ENCODE results near the gene ULBP3. TPM values are rescaled to one million over a fixed set of nuclear protein-coding genes. Genes with fewer than 3 reads are reported as not detected.
"Not testable (repeated sequence)": the region's sequence is repeated elsewhere in the genome, so short reads cannot be mapped to it uniquely, and the experiment has no call there.

Gene ULBP3
- total RNA-seq, 1 donor from 2014 or later: 11.8 TPM

- DNase-seq (ENCODE audit: low spot score in 2 of 2) (no peak), FAIRE-seq (no peak)
Observed at GRCh38 chr6:150044621-150045145, 24.2 kb downstream of the ULBP3 start.

- DNase-seq (ENCODE audit: low spot score in 2 of 2) (no peak), FAIRE-seq (no peak)
Observed at GRCh38 chr6:150043501-150044412, 25.2 kb downstream of the ULBP3 start.

GRCh38 chr6:150043096-150043495 lies 25.8 kb downstream of the ULBP3 start:
- DNase-seq (ENCODE audit: low spot score in 2 of 2) (no peak), FAIRE-seq (no peak)

DNA sequence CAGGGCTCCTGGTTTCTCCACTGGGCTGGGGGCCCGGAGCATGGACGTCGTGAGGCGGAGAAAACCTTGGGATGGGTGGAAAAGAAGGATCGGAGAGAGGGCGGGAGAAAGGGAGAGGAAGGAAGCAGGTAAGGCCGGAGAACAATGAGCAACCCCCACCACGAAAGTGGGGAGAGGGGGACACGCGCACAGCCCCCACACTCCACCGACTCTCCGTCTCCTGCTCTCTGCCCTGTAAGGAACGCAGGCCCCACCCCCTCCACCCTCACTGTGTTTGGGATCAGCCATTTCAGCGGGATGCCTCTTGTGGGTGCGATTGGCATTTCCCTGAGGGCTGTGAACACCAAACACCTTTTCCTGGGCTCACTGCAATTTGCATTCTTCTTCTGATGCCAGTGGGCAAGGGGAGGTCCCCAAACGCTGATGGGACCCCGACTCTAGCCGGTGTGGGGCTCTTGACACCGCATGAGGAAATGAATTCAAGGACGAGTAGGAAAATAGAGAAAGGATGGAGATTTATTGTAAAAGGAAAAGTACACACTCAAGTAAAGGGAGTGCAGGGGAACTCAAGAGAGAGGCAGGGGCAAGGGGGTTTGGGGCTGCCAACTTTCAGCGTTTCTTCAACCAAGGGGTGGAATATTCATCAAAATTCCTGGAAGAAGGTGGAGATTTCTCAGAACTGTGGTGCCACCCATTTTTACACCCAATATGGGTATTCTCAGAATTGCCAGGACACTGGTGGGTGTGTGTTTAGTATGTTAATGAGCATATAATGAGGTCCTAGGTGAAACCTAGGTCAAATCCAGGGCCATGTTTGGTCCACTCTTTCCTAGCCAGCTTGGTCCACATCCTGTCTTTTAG lies 30.5 kb downstream of the ULBP3 start:
- no peak for FAIRE-seq
- DNase-seq (ENCODE audit: low spot score in 2 of 2): no peak

GRCh38 chr6:150037526-150038201 lies 31.3 kb downstream of the ULBP3 start:
- DNase-seq (ENCODE audit: low spot score in 2 of 2) (no peak), FAIRE-seq (no peak)

DNA sequence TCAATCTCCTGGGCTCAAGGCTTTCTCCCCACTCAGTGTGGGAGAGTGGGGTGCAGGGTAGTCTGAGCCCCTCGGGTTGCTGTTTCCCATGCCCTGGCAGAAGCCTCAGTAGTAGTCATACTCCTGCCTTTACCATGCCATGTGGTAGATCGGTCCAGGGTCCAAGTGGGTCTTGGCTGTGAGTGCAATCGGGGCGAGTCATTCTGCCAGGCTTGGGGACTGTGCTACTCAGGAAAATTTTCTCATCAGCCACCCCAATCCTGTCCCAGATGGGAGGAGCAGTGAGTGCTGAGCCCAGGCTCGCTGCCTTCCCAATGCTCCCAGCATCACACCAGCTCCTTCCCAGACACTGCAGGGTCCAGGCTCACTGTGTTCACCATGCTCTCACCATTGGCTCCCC lies 32.8 kb downstream of the ULBP3 start:
- FAIRE-seq (no peak), DNase-seq (ENCODE audit: low spot score in 2 of 2) (no peak)

DNA sequence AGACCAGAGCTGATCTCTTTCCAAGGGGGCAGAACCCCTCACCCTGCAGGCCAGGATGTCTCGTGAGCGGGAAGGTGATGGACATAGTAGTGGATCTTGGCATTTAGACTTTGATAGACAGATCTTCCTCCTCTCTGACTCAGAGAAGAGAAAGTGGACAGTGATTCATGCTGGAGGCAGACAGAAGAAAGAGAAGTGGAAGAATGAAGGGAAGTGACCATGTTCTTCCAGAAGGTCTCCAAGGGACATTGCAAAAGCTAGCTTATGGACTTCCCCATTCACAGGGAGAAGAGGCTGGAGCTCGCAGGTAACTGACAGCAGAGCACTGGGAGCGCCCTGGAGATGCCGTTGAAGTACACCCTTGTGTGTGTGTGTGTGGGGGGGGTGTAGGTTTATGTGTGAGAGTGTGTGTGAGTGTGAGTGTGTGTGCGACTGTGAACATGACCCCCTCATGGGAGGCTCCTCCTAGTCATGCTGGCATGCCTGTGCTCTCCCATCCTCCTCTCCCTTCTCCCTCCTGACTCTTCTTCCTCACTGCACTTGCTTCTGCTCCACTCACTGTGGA lies 35.6 kb downstream of the ULBP3 start:
- FAIRE-seq: no peak
- DNase-seq (ENCODE audit: low spot score in 2 of 2): no peak

GRCh38 chr6:150032598-150032997 lies 36.3 kb downstream of the ULBP3 start:
- no peak for DNase-seq (ENCODE audit: low spot score in 2 of 2)
- FAIRE-seq: no peak

DNA sequence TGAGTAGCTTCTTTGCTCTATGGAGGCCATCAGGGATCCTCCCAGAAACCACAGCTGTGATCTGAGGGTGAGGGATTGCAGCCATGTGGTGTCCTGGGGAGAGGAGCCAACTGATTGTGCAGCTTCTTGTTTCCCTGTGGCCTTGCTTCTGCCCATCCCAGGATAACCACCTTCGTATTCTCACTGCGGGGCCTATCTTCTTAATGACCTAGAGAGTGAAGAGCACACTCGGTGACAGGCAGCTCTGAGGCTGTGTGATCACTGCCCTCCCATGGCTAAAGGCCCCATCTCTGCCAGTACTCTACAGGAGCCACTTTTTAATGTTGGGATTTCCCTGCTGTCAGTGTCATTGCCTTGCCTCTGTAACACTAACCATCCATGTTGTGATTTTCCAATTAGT lies 38.3 kb downstream of the ULBP3 start:
- DNase-seq (ENCODE audit: low spot score in 2 of 2) (no peak), FAIRE-seq (no peak)

GRCh38 chr6:150029749-150030148 lies 39.2 kb downstream of the ULBP3 start:
- DNase-seq (ENCODE audit: low spot score in 2 of 2) (no peak), FAIRE-seq (no peak)

DNA sequence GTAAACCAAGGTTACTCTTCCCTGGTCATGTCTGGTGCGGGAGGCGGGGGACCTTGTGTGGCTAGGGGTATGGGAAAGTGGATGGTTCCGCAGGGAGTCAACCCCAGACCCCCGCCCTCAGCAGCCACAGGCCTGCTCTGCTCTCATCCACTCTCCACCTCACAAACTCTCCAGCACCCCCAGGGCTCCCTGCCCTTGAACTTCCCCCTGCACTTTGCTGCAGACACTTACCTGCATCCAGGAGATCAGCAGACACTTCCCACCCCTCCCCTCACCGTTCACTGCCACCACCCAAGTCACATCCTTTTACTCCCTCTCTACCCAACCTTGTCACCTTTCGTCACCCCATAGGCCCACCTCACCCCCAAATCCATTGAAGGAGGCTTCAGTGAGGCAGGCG lies 39.6 kb downstream of the ULBP3 start:
- FAIRE-seq: no peak
- no peak for DNase-seq (ENCODE audit: low spot score in 2 of 2)

GRCh38 chr6:150028799-150029198 lies 40.1 kb downstream of the ULBP3 start:
- FAIRE-seq: no peak
- no peak for DNase-seq (ENCODE audit: low spot score in 2 of 2)

DNA sequence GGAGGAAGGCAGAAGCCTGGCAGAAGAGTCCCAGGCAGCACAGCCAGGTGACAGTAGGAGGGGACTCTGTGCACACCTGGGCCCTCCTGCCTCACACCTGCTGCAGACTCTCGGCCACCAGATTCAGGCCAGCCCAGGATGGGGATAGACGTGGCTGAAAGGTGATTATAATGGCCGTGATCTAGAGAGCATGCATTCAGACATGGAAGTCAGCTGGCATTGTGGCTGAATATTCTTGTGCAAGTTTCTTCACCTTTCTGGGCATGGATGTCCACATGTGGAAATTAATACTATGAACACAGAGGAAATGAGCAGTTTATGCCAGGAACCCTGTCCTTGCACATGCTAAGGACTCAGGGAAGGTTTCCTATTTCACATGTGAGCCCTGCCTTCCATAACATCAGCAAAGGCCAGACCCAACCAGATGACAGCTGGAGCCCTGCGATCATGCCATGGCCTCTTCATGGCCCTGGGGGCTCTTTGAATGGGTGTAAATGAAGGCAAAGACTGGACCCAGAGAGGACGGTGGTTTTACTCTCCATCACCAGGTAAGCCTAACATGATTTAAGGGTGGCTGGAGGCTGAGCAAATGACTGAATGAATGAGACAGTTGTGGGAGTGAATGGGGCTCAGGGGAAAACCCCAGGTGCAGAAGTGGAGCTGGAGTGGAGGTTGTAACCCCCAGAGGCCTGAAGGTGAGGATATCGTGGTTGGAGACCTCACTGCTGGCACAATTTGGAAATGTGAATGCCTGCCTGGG lies 40.9 kb downstream of the ULBP3 start:
- no peak for FAIRE-seq
- no peak for DNase-seq (ENCODE audit: low spot score in 2 of 2)

DNA sequence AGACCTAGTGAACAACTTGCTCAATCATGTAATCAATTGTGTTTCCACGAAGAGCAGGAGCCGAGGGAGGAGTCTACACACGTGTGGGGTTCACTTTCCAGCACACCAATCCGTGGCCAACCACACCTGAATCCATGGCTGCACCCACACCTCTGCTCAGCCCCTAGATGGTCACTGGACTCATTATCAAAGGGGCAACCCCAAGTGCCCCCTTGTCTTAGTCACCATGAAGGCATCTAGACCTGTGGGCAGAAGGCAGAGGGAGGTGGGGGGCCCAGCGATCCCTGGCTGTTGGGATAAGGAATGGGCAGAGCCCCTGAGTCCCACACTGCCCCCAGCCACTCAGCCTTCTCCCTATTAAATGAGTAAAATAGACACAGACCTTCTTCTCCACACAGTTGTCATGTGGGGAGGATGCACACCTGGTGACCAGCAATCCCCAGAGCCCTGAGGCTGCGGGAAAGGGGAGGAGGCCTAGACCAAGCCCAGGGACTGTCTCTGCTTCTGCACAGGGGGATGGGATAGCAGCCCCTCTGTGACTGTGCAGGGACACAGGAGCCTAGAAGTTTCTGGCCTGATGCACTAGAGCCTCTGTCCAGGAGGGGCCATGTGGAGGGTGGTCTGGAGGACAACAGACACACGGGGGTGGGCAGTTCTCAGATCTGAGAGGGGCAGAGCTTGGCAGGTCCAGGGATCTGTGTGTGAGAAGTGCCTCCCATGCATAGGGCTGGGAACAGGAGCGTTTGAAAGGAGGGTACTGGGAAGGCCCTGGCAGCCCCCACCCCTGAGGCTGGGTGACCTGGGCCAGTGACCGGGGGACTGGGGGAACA lies 41.7 kb downstream of the ULBP3 start:
- FAIRE-seq: no peak
- DNase-seq (ENCODE audit: low spot score in 2 of 2): no peak

DNA sequence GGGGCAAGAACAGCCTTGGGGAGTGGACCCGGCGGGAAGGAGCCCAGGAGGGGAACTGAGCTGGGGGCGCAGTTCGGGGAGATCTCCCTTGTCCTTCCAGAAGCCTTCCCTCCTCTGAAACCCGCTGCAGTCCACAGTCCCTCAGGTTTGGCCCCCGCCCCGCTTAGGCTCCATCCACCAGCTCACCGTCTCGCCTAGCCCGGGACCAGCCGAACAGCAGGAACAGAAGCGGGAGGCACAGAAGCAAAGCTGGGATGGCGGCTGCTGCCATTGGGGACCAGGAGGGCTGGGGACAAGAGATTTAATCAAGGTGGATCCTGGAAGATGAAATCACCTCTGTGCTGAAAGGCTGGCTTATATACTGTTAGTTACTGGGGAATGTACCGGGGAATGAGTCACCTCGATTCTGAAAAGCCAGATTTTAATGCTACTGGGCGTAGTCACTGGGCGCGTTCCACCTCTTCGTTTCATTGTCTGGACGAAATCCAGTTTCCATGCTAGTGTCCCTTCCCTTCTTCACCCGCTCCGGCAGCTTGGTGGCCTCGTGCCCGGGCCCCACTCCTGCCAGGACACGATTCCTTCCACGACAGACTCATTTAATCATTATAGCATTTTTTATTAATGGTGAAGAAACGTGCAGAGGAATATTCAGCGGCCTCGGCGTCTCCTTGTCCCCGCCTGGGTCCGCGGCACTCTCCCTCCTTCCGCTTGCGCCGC lies 43.6 kb downstream of the ULBP3 start, which contains the start of gene RAET1L:
Gene RAET1L (minus strand): TSS at position 332 of the 717 bp plus-strand sequence. CDS start 61 bp downstream, at position 271.
- peak in 1 of 2 donors; percentile 58 for DNase-seq (ENCODE audit: low spot score in 2 of 2)
- FAIRE-seq: no peak

- FAIRE-seq: no peak
Observed at GRCh38 chr6:150024646-150025155, 44.2 kb downstream of the ULBP3 start.

DNA sequence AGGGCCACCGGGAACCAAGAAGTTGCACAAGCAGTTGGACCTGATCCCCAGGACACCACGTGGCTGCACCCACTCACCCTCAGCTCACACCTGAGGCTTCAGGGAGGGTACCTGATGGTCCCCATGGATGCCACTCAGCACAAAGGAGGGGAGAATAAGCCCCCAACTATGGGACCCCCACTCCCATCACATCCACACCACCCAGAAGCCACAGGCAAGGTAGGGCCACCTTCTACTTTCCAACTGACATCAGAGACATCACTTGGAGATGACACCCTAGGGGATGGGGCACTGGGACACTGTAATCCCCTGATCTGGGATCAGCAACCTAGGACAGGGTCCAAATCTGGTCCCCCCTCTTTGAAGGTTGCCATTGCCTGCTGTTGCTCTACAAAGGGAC lies 44.9 kb downstream of the ULBP3 start:
- not testable (repeated sequence) for DNase-seq (ENCODE audit: low spot score in 2 of 2); FAIRE-seq

More at GRCh38 chr6:150024646-150025155, 44.2 kb downstream of the ULBP3 start:
- no peak for DNase-seq (ENCODE audit: low spot score in 2 of 2)

- FAIRE-seq; DNase-seq (ENCODE audit: low spot score in 2 of 2): not testable (repeated sequence)
Observed at GRCh38 chr6:150021870-150022269, 47.1 kb downstream of the ULBP3 start.
